ENCODE measurements around the gene GADD45G.

GADD45G gene

DNA sequence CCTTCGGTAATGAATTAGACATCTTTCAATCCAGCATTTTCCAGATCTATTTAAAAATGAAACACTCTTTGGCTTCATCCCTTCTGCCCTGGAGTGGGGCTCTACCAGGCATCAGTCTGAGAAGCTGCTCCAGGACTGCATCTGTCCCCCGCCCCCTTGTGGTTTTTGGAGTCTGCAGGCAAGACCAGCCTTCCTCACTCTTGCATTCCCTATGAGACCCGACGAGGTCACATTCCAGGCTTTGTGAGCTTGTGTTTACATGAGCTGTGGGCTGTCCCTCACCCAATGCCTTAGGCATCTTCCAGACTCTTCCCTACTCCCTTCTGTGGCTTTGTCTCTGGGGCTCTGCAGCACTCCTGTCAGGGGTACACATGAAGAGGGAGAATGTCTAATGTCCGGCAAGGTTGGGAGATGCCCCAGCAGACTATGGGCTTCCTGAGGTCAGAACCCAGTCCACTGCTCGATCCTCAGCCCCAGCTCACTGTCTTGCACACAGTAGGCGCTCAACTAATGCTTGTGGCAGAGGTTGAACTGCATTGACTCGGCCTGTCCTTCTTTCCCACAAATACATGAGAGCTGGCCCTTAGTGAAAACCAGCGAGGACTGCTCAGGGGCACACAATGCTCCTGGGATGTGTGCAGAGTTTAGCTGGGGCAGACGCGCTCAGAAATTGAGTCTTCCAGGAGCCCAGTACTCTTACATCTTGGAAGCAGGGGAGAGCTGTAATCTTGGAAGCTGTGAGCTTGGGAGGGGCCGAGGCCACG lies 11.7 kb upstream of the GADD45G start:
- DNase-seq: no peak

DNA sequence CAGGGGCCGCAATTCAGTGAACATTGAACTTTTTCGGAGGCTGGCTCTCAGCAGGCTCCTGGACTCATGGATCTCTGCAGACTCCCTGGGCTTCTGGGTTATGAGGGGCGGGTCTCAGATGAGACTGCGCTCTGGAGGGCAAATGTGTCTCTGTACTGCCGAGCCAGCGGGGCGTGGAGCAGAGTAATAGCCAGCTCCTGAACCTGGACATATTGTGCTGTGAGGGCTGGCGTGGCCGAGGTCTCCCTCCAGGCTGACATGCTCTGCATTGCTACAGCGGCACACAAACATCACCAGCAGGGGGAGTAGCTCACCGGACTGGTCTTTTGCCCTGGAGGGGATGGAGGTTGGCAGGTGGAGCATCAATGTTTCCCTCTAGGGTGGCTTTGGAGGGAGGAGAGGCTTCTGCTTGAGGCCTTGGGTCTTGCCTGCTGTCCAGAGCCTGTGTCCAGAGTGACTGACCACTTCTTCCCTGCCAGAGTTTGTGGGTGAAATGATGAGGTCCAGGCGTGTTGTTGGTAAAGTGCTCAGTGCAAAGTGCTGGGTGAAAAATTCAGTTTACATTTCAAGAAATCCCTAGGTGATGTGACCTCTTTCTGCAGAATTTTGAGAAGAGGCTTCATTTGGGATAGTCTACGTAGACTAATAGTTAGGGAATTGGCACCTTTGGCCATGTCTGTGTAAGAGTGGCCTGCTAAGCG lies 10.9 kb upstream of the GADD45G start:
- peak; percentile 64 to 68 for DNase-seq

DNA sequence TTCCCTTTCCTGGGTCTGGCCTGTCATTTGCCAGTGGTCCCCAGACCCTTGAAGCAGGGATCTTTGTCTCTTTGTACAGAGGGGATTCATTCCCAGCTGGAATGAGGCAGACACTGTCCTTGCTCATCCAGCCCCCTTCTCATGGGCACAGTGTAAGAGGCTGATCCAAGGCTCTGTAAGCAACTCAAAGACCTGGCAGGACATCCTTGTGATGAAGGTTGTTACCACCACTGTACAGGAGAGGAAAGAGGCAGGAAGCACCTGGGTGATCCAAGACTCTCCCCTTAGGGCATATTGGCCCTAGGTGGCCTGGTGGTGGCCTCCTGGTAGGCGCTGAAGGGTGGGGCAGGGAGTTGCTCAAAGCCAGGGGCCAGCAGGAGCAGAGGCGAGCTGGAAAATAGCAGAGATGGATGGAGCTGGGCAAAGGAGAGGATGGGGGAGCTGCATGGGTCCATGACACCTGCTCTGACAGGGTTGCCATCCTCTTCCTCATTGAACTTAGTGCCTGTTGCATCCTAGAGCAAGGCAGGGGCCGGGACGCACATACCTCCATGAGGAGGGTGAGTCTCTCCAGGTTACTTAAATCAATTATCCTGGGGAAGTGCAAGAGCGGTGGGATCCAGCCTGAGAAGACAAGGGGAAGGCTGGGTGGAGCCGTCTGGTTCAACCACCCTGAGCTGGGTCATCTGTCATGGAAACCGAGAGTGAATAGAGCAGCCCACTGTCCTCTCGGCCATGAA lies 9.8 kb upstream of the GADD45G start:
- DNase-seq: no peak

DNA sequence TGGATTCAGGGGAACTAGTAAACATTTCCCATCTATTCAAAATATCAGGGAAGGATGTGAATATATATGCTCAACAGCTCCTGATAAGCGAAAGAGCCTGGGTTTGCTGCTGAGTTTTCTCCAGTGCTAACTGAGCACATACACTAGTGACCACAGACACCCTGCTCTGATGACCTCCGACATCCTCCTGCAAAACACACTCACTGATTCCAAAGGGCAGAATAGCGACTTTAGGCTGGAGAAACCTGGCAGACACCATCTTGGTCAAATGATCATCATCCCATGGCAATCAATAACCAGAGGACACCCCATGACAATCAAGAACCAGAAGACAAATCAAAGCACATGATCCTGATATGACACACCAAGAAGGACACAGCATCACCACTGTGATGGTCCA lies 9.2 kb upstream of the GADD45G start:
- no peak for DNase-seq

DNA sequence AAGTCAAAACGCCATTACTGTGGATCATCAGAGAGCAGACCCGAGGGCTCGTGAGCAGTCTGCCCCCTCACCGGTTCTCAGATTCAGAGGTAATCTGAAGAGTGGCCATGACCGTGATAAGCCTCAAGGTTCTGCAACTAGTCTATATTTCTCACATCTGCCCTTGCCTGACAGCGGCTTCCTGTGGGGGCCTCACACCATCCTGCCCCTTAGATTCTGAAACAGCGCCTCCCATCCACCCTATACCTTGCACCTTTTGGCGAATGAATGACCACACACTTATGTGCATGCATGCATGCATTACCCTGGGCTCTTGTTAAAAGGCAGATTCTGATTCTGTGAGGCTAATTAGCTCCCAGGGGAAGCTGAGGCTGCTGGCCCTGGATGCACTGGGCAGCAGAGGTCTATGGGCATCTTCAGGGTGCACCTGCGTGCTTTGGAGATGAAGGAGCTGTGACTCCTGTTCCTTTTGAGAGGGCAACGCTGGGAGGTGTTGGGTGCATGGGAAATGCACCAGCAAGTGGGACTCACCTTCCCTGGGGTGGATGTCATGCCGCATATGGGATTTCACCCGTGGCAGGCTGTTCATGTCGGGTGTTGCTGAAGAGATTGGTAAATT lies 7.8 kb upstream of the GADD45G start:
- DNase-seq: no peak

DNA sequence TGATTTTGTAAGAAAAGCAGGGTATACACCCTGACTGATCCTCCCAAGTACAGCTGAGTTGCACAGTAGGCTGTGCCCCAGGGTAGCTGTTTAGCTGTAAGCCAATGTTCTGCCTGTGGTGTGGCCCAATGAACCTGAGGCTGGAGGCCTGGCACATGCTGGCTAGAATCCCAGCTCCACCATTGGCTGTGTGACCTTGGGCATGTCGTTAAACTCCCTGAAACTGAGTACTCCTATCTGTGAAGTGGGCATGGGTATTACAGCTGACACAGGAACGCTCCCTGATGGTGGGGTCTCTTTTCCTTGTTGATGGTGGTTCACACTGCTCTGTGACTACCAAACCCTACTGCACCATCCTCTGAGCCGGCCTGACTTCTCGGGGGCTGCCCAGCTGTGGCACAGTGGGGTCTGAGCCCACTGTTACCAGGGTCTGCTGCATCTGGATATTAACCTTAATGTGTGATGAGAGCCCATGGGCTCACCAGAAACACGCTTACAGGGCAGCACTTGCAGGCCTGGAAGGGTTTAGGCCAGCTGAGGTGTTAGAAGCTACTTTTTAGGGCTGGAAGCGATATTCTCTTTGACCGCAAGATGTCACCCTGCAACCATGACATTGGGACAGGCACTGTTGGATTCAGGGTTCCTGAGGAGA lies 7.0 kb upstream of the GADD45G start:
- DNase-seq: peak; percentile 34 to 62

DNA sequence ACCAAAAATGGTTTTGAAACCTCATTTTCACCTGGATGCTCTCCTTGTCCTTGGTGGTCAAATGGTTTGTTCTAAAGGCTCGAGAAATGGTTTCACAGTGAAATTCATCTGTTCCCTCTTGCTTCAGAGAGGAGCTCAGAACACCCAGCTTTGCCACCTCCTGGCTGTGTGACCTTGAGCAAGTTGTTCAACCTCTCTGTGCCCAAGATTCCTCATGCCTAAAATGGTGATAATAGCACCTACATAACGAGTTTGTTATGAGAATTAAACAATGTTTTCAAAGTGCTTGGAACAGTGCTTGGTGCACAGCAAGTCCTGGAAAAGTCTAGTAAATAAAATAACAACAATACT lies 6.5 kb upstream of the GADD45G start:
- DNase-seq: no peak

DNA sequence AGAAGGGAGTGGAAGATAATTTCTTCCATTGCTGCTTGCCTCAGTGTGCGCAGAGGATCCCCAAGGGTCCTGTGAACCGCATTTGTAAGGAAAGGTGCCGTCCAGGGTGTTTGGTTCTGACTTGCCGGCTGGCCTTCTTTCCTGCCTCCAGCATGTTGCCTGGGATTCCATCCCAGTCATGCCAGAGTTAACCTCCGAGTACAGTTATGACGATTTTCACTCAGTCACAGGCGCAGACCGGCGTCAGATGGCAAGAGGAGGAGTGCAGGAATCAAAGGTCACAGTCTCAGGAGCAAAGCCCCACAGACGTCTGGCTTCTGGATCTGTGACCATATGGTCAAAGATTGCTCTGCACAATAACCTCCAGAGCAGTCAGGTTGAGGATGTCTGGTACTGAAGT lies 5.9 kb upstream of the GADD45G start:
- DNase-seq: no peak

DNA sequence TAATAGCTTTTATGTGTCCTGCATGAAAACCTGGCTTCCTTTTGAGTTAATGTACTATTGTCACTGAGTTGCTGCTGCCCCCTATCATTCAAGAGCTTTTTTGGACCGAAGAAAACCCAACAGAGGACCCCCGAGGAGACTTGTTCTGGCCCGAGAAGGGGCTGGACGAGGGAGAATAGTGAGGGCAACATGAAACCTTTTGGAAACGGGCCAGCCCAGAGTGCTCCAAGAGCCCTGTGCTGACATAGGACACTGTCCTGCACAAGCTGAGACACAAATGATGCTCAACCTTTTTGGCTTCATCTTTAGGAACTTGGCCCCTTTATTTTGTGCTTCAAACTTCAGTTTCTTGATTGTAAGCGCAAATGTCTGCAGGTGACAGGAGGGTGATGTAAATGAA lies 4.0 kb upstream of the GADD45G start:
- no peak for DNase-seq

DNA sequence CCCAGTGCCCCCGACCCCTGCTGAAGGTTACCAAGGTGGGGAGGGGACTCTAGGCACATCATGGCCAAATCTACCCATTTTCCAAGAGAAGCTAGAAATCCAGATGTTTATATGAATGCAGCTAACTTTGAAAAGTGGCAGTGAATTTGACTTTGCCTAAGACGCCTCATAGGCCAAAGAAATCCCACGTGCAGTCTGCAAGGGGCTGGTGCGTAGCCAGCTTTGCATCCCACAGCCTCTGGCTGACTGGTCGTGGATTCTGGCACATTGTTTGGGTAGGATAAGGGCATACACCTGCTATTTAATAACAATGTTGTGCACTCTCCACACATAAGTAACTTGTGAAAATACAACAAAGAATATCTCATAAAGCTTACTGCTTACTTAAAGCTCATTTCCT lies 3.5 kb upstream of the GADD45G start:
- DNase-seq: no peak

DNA sequence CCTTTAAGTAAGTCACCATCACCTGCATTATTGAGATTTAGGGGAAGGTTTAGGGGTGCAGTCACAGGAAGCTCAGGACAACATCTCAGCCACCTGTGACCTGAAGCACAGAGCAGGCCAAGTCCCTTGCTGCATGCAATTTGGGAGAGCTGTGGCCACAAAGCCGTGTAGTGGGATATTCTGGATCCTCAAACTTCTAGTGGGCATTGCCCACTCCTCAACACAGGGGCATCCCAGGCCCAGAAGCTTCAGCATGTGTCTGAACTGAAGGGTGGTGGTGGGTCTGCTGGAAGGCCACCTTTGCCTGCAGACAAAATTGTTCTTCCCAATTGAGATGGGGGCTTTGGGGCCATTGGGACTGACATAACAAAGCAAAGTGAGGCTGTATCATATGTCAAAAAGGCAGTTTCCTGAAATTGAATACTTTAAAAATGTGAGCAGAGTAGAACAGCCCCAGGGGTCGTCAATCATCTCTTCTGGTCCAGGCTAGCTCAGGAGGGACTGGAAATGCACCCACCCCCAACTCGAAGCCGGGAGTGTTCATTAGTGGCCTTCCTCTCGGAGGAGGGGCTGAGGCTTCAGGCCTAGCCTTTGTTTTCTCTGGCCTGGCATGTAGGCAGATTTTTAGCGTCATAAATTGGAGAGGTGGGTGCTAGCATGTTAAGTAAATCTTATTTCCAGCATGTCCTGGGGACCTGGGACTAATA lies 2.8 kb upstream of the GADD45G start:
- DNase-seq: no peak

DNA sequence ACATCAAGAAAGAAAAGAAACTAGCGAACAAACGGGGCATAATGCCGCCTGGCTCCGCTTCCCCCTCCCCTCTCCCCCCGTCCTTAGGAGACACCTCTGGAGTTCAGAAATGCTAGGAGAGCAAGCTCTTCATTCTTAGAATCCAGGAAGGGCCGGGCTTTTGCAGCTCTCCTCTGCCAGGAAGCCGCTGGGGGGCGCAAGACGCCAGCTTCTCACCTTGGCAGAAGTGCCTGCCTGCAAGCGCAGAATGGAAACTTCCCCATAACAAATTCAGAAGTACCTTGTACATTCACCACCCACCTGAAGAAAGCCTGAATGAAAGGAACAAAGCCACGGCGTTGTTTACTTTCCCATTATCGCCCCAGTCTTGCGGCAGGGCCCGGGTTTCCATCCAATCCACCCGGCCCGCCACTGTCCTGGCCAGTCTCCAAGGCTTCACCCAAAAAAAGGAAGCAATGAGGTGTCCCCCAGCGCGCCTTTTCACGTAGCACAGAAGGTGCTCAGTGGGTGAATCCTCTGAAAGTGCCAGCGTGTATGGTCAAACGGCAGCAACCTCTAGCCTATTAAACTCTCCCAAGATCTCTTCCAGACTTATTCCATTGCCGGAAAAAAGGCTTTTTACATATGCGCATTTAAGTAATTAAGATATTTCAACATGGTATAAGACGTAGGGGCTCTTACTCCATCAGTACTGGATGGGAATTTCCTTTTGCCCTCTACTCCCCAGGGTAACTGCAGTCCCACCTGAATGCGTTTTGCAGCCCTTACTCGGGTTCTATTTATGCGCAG lies 1.6 kb upstream of the GADD45G start:
- DNase-seq: peak; percentile 89 to 90

DNA sequence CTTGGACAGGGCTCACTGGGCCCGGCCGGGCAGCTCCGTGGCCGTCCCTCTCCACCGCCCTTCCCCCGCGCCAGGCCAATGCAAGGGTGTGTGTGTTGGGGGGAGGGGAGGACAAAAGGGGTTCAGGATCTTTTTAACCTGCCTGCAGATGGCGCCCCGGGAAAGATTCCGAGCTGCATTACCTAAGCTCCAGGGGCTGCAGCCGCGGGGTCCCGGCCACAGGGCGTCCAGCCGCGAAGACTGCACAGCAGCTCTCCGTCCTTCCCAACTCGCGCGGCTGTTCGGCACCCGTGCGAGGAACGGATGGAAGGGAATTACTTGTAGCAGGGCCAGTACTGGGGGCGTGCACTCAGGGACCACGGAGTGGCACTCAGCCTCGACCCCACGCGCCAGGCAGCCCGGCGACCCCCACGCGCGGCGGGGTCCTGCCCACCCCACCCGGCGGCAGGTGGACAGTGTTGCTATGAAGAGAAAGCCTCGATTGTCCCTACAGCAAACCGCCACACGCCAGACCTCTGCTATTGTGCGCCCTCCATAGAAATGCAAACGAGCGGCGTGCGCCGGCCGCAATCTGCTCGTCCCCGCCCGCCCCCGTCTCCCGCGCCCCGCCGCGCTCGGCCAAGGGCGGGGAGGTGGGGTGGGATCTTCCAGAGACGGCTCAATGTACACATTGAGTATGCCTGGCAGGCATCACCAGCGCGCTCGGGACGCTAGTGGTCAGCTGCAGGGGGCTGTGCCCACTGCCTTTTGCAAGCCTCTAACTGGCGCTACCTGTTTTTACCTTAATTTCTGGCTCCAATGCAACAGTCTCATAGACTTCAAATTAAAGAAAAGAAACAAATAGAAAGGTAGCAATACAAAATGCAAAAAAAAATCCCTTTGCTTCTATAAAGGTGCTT lies 796 bp upstream of the GADD45G start:
- peak in 1 of 2 donors; percentile 19 for DNase-seq

DNA sequence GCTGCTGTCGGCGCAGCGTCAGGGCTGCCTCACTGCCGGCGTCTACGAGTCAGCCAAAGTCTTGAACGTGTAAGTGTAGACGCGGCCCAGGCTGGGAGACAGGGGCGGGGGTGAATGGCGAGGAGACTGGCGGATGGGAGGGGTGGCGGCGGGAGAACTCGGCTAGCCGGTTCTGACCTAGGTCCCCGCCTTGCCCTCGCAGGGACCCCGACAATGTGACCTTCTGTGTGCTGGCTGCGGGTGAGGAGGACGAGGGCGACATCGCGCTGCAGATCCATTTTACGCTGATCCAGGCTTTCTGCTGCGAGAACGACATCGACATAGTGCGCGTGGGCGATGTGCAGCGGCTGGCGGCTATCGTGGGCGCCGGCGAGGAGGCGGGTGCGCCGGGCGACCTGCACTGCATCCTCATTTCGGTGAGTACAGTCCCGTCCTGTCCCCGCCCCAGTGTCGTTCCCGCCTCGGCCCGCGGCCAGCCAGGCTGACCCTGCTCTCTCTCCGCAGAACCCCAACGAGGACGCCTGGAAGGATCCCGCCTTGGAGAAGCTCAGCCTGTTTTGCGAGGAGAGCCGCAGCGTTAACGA lies 745 bp downstream of the GADD45G start:
- DNase-seq: peak; percentile 70 to 73

DNA sequence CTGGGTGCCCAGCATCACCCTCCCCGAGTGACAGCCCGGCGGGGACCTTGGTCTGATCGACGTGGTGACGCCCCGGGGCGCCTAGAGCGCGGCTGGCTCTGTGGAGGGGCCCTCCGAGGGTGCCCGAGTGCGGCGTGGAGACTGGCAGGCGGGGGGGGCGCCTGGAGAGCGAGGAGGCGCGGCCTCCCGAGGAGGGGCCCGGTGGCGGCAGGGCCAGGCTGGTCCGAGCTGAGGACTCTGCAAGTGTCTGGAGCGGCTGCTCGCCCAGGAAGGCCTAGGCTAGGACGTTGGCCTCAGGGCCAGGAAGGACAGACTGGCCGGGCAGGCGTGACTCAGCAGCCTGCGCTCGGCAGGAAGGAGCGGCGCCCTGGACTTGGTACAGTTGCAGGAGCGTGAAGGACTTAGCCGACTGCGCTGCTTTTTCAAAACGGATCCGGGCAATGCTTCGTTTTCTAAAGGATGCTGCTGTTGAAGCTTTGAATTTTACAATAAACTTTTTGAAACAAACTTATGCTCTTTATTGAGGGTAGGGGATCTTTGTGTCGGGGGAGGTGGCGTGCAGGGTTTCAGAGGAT lies 1.3 kb downstream of the GADD45G start:
- peak; percentile 26 to 31 for DNase-seq

DNA sequence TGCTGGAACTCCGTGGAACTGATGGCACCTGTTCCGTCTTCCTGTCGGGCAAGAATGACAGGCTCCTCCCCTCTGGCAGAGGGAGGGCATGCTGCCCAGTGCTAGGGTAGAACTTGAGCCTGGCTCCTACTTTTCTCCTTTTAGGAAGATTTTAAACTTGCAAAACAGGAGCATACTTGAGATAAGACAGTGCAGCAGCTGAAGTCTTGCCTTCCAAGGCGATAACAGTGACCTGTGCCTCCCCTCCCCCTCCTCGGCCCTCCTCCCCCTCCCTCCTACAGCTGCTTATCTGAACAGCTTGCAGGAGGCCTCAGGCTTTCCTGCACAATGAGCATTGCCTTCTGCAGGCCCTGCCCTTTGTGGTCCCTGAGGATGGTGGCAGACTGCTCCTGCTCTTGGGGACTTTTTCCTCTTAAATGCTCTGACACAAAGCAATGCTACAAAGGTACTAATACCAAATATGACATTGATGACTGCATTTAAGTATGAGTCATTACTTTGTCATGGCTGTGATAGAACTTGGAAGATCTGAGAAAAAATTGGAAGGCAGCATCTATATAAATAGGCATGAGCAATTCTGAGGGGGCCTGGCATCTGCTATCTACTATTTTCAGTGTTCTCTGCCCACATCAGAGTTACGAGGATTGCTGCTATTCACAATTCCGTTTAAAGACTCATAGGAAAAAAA lies 2.0 kb downstream of the GADD45G start:
- DNase-seq: peak; percentile 21

DNA sequence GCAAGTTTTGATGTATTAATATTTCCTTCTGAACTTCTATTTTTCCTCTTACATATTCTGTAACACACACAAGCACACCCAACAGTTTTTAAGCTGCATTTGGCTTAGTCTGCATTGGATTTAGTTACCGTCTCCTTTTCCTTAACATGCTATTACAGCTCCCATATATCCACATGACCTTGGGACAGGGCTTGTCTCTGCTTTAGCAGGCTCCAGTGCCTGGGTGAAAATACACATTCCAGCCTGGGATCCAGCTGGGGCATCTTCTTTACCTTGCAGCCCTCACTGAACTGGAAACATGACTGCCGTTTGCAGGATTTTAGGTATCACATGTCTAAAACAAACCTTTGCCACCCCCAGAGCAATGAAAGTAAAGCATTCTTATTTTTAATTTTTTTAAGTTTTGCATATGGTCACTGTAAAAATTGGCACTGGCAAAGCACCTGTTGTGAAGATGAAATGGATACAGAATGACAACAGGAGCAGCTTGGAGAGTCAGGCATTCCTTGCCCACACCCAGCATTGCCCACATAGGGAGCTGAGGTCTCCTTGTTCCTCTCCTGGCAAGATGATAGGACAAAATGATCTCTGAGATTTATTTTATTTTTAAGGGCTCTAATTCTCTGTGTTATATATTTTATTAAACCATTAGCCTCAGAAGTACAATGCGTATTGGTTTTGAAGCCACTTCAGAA lies 4.0 kb downstream of the GADD45G start:
- DNase-seq: no peak

DNA sequence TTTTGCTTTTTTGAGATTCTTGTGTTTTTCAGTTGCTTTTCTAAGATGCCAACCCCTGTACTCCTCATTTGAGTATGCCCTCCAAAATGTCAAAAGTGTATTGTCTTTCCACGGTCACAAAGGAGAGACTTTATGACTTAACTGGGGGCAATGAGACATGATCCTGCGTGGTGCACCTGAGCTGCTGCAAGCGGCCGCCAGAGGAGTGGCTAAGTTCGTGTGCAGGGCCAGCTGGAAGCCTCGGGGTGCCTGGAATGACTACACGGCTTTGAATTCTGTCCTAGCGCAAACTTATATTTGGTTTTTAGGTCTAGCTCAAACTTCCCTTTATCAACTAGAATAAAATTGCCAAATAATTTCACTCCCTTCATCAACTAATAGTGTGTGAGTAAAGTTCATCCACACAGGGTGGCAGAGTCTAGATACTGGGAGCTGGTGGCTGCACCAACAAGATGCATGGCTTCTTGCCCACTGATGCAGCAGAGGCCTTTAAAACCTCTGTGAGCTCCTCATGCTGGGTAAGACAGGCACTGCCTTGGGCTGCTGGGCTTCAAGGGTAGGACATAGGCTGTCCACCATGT lies 4.7 kb downstream of the GADD45G start:
- no peak for DNase-seq

Measured in activated CD4-positive, alpha-beta T cell treated with anti-CD3 and anti-CD28 coated beads for 4 hours (primary cell).